GM21737 (cell line): Measurements from ENCODE around the gene LMAN1L.
A peak's percentile ranks its signal among the peaks of the same experiment; 100 is the strongest.

Experiments used
- ATAC-seq: cut with Tn5 transposase; IDR thresholded peaks from one replicate; pipeline ENCODE4 v1.9.1; 2021; ENCODE audit warnings: mild to moderate bottlenecking, moderate library complexity; ENCODE audit not compliant: unreplicated experiment

The LMAN1L gene

DNA sequence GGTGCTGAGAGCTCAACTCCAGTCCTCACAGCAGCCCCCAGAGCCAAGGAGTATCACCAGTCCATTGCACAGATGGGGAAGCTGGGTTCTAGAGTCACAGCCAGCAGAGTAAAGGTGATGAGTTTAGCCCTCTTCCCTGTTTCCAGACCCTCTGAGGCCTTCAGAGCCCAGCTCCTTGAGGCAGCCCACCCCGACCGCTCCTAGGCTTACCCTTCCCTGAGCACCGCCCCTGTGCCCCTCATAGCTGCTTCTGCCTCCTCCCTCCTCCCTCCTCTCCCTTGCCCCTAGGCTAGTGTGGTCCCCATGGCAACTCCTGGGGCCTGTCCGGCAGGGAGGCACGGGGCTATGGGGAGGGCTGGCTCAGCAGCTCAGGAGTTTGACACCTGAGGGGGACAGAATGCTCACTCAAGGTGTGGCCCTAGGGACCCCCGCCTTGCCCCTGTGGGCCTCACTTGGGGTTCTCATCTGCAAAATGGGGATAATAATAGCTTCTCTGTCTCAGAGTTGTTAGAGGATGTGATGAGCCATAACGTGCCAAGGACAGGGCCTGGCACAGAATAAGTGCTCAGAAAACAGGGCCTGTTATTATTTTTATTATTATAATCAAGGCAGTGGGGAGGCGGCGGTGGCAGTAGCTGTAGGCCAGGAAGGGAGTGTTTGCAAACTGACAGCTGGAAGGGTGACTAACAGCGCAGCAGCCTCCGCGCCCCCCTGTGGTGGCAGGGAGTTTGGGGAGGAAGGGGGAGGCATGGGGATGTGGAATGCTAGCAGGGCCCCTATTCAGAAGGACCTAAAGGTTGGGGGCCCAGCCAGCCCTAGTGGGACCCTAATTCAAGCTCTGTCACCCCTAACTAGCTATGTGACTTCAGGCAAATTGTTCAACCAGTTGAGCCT, 19.3 kb upstream of the LMAN1L start:
- ATAC-seq = no peak

DNA sequence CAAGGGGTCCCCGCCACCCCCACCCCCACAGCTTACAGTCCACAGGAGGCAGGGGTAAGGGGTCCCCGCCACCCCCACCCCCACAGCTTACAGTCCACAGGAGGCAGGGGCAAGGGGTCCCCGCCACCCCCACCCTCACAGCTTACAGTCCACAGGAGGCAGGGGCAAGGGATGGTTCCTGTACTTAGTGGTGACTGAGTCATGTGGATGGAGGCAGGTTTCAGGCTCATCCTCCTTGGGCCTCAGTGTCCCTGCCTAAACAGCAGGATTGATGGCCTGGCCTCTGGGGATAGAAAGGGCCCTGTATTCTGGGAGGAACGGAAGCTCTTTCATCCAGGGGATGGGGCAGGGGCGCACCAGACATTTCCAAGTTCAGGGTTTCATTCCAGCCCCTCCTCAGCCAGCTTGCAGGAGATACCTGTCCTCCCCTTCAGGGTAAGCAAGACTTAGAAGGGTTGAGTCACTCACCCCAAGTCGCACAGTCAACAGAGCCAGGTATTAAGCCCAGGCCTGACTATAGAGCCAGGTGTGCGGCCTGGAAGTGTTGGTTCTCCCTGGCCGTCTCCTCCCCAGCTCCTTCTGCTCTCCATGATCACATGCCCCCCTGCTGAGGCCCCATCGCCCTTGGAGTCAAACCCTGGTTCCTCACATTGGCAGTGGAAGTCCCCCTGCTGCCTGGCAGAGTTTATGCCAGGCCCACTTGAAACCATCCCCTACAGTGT, 18.2 kb upstream of the LMAN1L start:
- ATAC-seq = no peak

DNA sequence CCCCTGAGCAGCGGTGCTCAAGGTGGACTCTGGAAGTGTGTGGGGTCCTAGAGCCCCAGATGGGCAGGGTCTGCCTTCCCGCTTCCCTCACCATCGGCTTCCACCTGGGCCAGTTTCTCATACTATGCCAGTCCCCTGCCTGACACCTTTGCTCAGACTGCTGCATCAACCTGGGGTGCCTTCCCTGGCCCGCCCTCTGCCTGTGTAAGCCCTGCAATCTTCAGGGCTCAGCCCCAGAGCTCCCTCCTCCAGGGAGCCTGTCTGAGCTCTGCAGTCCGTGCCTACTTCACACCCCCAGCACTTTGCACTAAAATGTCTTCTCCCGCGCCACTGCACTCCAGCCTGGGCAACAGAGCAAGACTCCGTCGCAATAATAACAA, 17.7 kb upstream of the LMAN1L start:
- ATAC-seq = no peak

DNA sequence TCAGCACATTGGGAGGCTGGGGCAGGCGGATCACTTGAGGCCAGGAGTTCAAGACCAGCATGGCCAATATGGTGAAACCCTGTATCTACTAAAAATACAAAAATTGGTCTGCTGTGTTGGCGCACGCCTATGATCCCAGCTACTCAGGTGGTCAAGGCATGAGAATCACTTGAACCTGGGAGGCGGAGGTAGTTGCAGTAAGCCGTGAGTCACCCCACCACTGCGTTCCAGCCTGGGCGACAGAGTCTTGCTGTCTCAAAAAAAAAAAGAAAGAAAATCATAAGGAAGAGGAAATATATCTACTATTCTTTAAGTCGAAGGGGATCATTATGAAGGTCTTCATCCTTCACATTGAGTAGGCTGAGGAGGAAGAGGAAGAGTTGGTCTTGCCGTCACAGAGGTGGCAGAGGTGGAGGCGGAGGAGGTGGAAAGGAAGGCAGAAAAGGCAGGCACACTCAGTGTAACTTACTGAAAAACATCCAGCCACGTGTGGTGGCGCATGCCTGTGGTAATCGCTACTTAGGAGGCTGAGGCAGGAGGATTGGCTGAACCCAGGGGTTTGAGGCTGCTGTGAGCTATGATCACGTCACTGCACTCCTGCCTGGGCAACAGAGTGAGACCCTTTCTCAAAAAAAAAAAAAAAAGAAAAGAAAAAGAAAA, 16.5 kb upstream of the LMAN1L start:
- no peak for ATAC-seq

DNA sequence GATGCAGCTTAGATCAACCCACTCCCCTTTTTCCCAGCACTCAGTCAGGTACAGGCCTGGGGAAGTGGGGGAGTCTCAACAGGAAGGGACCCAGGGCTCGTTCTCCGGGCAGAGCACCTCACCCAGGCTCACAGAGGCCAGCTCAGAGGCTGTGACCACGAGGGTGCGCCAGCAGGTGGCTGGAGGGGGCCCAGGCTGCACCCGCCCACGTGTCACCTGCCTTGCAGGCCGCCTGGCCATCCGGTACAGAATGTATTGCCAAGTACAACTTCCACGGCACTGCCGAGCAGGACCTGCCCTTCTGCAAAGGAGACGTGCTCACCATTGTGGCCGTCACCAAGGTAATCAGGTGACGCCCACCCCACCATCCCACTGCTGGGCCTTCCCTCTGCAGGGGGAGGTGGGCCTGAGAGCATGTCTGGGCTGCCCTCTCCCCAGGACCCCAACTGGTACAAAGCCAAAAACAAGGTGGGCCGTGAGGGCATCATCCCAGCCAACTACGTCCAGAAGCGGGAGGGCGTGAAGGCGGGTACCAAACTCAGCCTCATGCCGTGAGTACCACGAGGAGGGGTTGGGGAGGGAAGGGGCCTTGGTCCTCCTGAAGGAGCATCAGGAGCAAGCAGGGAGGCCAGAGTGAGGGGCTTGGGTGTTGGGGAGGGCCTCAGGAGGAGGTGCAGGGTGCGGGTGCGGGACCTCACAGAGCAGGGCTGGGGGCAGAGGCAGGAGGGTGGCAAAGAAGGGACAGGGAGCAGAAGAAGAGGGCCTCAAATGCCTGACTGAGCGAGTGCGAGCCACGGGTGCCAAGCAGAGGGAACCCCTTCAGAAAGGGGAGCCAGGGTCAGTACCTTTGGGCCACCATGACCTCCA, 14.0 kb upstream of the LMAN1L start:
- ATAC-seq = no peak

DNA sequence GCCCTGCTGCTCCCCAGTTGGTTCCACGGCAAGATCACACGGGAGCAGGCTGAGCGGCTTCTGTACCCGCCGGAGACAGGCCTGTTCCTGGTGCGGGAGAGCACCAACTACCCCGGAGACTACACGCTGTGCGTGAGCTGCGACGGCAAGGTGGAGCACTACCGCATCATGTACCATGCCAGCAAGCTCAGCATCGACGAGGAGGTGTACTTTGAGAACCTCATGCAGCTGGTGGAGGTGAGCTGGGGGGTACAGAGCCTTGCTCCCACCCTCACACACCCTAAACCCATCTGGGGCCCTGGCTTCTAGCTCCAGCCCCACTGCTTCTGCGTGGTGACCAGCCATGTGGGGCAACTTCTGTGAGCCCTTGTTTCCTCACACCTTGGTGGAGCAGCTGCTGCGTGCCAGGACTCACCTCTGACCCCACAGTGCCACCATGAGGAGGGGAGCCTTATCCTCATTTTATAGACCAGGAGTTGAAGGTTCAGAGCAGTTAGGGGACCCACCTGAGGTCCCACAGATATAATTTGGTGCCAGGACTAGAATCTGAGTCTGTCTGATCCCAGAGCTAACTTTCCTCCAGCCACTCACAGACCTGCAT, 13.3 kb upstream of the LMAN1L start:
- peak; percentile 5 for ATAC-seq

DNA sequence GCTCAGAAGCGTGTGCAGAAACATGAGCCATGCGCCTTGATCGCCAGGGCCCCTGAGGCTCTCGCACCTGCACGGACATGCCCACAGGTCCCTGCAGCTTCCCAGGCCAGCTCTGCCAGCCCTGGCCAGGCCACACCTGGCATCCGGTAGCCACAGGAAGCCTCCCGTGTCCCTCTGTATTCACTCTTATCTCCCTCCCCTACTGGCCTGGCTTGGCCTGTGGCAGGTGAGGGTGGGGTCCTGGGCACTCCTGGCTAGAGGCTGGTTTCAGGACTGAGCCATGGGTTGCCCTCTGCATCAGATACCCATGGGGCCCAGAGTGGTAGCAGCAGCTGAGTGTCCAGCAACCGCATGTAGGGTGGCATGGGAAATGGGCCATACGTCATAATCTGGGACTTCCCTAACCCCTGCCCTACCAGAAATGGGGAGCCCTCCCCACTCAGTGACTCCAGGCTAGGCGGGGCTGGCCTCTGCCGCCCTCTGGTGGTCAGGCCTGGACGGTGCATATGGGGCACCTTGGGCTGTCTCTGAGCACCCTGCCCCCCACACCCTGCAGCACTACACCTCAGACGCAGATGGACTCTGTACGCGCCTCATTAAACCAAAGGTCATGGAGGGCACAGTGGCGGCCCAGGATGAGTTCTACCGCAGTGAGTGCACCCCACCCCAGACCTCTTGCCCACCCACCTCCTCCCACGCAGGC, 12.6 kb upstream of the LMAN1L start:
- ATAC-seq = peak; percentile 57

DNA sequence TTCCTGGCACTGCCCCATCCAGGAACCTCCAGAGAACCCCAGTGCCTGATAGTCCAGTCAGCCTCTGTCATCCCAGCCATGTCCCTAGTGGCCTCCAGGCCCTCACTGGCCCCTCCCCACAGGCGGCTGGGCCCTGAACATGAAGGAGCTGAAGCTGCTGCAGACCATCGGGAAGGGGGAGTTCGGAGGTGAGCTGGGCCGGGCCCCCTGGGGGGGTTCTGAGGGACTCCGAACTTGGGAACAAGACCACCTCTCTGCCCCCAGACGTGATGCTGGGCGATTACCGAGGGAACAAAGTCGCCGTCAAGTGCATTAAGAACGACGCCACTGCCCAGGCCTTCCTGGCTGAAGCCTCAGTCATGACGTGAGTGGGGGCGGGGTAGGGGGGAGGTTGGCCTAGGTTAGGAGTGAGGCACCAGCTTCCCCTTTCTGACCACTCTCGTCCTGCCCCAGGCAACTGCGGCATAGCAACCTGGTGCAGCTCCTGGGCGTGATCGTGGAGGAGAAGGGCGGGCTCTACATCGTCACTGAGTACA, 12.0 kb upstream of the LMAN1L start:
- ATAC-seq = no peak

DNA sequence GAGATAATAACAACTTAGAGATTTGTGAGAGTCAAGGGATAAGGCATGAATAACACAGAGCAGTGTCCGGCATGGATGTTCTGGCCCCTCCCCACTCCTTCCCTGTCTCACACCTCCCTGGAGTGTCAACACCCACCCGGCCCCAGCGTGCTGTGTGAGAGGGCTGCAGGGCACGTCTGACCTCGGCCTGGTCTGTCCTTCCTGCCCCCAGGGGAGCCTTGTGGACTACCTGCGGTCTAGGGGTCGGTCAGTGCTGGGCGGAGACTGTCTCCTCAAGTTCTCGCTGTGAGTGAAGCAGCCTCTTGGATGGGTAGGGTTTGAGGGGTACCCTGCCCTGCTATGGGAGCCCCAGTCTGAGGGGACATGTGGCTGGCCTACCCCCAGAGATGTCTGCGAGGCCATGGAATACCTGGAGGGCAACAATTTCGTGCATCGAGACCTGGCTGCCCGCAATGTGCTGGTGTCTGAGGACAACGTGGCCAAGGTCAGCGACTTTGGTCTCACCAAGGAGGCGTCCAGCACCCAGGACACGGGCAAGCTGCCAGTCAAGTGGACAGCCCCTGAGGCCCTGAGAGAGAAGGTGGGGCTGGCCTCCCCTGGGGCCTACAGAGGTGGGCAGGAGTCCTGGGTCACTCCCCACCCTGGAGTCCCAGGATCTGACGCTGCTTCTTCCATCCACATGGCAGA, 11.2 kb upstream of the LMAN1L start:
- ATAC-seq = no peak

DNA sequence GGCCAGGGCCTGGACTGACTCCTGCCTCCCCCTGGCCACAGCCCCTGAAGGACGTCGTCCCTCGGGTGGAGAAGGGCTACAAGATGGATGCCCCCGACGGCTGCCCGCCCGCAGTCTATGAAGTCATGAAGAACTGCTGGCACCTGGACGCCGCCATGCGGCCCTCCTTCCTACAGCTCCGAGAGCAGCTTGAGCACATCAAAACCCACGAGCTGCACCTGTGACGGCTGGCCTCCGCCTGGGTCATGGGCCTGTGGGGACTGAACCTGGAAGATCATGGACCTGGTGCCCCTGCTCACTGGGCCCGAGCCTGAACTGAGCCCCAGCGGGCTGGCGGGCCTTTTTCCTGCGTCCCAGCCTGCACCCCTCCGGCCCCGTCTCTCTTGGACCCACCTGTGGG, 10.3 kb upstream of the LMAN1L start:
- no peak for ATAC-seq

DNA sequence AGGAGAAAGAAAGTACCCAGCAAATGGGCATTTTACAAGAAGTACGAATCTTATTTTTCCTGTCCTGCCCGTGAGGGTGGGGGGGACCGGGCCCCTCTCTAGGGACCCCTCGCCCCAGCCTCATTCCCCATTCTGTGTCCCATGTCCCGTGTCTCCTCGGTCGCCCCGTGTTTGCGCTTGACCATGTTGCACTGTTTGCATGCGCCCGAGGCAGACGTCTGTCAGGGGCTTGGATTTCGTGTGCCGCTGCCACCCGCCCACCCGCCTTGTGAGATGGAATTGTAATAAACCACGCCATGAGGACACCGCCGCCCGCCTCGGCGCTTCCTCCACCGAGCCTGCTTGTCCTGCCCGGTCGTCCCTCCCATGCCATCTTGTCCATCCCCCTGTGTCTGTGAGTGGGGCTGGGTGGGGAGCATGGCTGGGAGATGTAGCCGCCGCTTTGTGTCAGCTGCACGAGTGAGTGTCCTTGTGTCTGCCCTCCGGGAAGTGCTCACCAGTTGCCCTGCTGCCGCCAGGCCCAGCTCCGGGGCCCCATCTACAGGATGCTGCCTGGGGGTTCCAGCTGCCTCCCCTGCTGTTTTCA, 9.7 kb upstream of the LMAN1L start:
- ATAC-seq = no peak

DNA sequence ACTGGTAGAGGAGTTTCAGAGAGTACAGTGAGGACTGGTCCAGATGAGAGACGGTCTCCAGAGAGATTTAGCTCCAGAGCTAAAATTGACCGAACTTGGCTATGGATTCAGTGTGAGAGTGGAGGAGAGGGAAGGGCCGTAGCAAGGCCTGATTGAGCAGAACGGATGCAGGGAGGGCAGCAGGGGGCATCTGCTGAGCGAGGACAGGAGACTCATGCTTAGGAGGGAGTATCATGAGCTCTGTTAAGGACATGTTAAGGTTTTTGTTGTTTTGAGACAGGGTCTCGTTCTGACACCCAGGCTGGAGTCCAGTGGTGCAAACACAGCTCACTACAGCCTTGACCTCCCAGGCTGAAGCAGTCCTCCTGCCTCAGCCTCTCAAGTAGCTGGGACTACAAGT, 7.7 kb upstream of the LMAN1L start:
- ATAC-seq = no peak

DNA sequence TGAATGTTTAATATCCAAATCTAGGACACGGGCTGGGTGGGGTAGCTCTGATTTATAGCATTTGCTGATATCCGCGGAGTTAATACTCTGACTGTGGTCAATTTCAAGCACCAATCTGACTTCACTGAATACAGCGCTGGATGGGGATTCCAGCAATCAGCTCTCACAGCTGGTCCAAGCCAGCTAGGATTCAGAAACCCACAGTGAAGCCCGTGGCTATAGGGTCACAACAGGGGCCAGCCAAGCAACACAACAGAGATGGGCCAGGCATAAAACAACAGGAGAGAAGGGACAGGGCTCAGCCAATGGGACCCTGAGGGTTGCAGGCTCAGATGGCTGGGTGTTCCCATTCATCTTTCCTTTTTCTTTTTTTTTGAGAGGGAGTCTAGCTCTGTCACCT, 5.4 kb upstream of the LMAN1L start:
- no peak for ATAC-seq

DNA sequence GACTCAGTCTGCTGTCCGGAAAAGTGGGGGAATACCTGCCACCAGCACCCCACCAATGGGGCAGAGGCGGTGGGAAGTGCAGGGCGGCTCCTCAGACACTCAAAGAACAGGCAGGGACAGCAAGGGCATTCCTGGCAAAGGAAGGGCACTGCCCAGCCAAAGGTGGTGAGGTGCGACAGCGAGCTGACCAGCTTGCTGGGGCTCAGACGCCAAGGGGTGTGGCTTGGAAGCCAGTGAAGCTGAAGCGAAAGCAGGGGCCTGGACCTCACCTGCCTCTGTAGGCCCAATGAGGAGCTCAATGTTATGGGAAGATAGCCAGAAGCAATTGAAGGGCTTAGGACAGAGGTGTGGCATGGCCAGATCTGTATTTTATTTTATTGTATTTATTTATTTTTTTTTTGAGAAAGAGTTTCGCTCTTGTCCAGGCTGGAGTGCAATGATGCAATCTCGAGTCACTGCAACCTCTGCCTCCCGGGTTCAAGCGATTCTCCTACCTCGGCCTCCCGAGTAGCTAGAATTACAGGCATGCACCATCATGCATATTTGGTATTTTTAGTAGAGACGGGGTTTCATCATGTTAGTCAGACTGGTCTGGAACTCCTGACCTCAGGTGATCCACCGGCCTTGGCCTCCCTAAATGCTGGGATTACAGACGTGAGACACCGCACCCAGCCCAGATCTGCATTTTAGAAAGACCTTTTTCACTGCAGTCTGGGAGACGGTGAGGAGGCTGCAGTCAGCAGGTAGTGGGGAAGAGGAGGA, 4.4 kb upstream of the LMAN1L start:
- no peak for ATAC-seq

DNA sequence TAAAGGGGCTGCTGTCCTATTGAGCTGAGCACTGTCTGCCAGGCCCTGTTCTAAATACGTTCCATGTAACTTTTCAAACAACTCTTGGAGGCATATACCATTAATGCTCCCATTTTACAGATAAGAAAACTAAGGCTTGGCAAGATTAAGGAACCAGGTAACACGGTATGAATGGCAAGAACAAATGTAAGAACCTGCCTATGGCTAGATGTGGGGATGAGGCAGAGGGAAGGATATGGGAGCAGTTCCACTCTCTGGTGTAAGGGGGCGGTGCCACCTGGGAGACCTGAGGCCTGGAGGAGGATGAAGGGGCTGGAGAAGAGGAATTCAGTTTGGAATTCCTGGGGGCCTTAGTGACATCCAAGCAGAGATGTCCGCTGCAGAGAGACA, 3.8 kb upstream of the LMAN1L start:
- no peak for ATAC-seq

DNA sequence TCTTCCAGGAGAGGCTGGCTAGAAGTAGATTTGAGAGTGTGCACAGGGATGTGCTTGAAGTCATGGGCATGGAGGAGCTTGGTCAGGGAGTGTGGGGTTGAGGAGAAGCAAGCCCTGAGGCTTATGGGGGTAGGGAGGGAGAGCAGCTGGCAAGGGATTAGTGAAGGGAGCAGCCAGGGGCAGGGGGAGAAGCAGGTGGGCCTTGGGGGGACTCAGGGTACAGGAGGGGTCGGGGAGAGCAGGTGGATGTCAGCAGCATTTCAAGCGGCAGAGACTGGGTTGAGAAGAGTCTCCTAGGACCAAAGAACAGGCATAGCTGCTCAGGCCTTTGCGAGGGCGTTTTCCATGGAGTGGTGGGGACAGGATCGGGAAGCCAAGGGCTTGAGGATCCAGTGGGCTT, 3.4 kb upstream of the LMAN1L start:
- no peak for ATAC-seq

DNA sequence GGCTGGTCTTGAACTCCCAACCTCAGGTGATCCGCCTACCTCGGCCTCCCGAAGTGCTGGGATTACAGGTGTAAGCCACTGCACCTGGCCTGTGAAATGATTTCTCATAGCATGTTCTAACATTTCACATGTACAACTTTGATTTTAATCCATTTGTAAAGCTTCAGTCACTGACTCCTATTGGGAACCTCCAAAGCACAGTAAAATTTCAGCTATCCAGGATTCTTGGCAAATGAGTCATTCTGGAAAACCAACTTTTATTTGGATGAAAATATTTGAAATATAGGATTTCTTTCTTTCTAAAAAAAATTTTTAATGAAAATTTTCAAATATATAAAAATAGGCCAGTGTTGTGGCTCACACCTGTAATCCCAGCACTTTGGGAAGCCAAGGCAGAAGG, 2.7 kb upstream of the LMAN1L start:
- ATAC-seq = no peak
